Transverse colon (tissue), 4 donors: ENCODE measurements around the gene FAM240B.

Experiments
- EP300 ChIP-seq: sonication (generic); formaldehyde crosslinking; IDR thresholded peaks from one replicate; pipeline ENCODE4 v1.6.1; 2017; ENCODE audit warnings: antibody characterized with exemption, low read depth
- POLR2A ChIP-seq: fragments of 450-650 bp; IDR thresholded peaks from one replicate; pipeline ENCODE4 v1.6.1; 2016; ENCODE audit warnings: antibody characterized with exemption, mild to moderate bottlenecking, moderate library complexity
- POLR2AphosphoS5 ChIP-seq, 3 donors: sonication (generic); formaldehyde crosslinking; IDR thresholded peaks; one replicate each; pipeline ENCODE4 v1.6.1; 2016; ENCODE audit warnings: antibody characterized with exemption in 3 of 3
- TF ChIP-seq, protein P1 (sequence below), 5 experiments: fragments of 200-600 bp in 3 of 5; fragments of 450-650 bp in 2 of 5; sonication (generic) in 3 of 5; IDR thresholded peaks; 1 replicate in 2 of 5; 2 replicates in 3 of 5; pipeline ENCODE4 v1.5.1; 2016 to 2017; ENCODE audit warnings: antibody characterized with exemption in 5 of 5, inconsistent platforms in 3 of 5, mild to moderate bottlenecking in 2 of 5, moderate library complexity in 1 of 5

DNA sequence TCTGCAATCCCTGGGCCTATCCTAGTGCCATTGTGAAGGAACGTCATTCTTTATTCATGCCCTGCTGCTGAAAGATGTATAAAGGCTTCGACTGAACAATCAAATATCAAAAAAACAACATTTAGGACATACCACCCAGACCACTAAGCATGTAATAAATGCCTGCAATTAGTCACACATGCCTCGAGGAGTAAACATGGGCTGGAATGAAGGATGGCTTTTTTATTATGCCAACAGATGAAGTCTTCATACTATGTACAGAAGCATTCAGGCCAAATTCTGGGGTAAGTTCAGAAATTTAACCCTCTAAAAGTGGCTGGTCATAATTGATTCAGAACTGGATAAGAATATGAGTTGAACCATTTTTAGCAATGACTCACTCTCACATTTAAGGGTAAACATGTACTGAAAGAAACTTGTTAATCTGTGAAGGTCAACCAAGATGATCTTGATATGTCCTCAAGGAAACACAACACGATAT, 38.1 kb downstream of the FAM240B start:
- TF ChIP-seq, protein P1, sequence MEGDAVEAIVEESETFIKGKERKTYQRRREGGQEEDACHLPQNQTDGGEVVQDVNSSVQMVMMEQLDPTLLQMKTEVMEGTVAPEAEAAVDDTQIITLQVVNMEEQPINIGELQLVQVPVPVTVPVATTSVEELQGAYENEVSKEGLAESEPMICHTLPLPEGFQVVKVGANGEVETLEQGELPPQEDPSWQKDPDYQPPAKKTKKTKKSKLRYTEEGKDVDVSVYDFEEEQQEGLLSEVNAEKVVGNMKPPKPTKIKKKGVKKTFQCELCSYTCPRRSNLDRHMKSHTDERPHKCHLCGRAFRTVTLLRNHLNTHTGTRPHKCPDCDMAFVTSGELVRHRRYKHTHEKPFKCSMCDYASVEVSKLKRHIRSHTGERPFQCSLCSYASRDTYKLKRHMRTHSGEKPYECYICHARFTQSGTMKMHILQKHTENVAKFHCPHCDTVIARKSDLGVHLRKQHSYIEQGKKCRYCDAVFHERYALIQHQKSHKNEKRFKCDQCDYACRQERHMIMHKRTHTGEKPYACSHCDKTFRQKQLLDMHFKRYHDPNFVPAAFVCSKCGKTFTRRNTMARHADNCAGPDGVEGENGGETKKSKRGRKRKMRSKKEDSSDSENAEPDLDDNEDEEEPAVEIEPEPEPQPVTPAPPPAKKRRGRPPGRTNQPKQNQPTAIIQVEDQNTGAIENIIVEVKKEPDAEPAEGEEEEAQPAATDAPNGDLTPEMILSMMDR (IDR thresholded peaks at IDR 0.05), result no peak
- TF ChIP-seq POLR2A (no peak), POLR2AphosphoS5 (IDR thresholded peaks at IDR 0.05) (no peak), EP300 (no peak)
